HUES64 (cell line): ENCODE measurements around the gene GATA2.

Experiments used
- H3K27ac ChIP-seq: 2 replicates; pipeline ENCODE4 v1.7.0; 2013; ENCODE audit warnings: low read depth, low read length, inconsistent platforms
- H3K27me3 ChIP-seq: 2 replicates; pipeline ENCODE4 v1.6.1; 2013; ENCODE audit warnings: mild to moderate bottlenecking, low read length; ENCODE audit not compliant: insufficient read depth
- H3K36me3 ChIP-seq: 2 replicates; pipeline ENCODE4 v1.6.1; 2013; ENCODE audit warnings: mild to moderate bottlenecking, low read length; ENCODE audit not compliant: insufficient read depth
- H3K4me1 ChIP-seq: 2 replicates; pipeline ENCODE4 v1.6.1; 2013; ENCODE audit warnings: mild to moderate bottlenecking, low read length, moderate library complexity; ENCODE audit not compliant: insufficient read depth
- H3K4me3 ChIP-seq: 2 replicates; pipeline ENCODE4 v1.5.1; 2013; ENCODE audit warnings: mild to moderate bottlenecking, low read length, moderate library complexity
- H3K9ac ChIP-seq: 2 replicates; pipeline ENCODE4 v1.6.1; 2013; ENCODE audit warnings: mild to moderate bottlenecking, low read depth, low read length
- H3K9me3 ChIP-seq: 2 replicates; pipeline ENCODE4 v1.6.1; 2013; ENCODE audit warnings: low read depth, low read length; ENCODE audit not compliant: insufficient read depth
- WGBS: fragments of 150-250, 120-280 bp; methylation state at CpG from one replicate; pipeline ENCODE4 v1.1.7; 2013; ENCODE audit warnings: missing lambda C conversion rate; 5-methylcytosine and 5-hydroxymethylcytosine counted together

The GATA2 gene

DNA sequence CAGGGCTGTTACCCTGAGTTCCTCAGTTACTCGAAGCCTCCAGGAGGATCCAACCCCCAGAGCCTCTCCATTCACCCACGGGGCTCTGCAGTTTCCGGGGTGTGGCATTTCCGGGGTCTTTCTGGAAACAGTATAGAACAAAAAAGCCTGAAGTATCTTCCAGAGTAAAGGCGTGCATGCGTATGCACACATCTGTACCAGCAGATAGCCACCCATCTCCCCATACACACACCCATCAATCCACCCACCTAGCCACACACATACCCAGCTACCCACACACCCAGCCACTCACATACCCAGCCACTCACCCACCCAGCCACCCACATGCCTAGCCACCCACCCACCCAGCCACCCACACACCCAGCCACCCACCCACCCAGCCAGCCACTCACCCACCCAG, 23.4 kb downstream of the GATA2 start:
- Histone ChIP-seq H3K9ac (no peak overlapping the region), H3K36me3 (no peaks in the 10 kb centered on the region), H3K9me3 (no peaks in the 10 kb centered on the region), H3K4me3 (no peak overlapping the region), H3K27ac (no peak overlapping the region), H3K27me3 (peaks cover 87% of the 10 kb centered on the region), H3K4me1 (peaks cover 9% of the 10 kb centered on the region)
- WGBS = 94% methylated on average over 6 of the region's 6 CpGs

DNA sequence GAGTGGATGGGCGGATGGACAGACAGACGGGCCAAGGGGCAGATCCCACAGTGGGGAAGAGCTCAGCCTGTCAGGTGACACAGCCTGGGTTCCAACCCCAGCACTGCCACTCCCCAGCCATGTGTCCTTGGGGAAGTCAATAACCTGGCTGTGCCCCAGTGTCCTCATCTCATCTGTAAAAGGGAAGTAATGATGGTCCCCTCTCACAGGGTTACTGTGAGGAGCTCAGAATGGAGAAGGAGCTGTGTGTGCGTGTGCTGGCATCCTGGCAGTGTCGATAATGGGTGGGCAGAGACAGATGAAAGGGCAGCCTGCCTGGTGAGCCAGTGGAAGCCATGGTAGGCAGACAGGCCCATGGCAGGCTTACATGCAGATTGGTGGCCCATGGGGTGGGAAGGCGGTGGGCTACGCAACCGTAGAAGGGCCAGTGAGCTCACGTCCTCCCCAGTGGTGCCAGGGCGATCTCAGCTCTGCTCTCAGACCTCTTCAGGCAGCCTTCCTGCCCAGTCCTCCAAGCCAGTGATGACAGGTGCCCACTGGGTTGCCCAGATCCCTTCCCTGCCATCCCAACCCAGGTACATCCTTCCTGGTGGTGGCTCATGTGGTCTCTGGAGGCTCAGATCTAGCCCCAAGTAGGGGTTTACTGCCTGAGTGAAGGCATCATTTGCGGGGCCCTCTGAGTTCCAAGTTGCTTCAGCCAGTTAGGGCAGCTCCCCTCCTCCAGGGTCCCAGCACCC, 24.0 kb downstream of the GATA2 start:
- peaks cover 87% of the 10 kb centered on the region for H3K27me3 ChIP-seq
- no peak overlapping the region for H3K27ac ChIP-seq
- WGBS = 89% methylated on average over 10 of the region's 10 CpGs

DNA sequence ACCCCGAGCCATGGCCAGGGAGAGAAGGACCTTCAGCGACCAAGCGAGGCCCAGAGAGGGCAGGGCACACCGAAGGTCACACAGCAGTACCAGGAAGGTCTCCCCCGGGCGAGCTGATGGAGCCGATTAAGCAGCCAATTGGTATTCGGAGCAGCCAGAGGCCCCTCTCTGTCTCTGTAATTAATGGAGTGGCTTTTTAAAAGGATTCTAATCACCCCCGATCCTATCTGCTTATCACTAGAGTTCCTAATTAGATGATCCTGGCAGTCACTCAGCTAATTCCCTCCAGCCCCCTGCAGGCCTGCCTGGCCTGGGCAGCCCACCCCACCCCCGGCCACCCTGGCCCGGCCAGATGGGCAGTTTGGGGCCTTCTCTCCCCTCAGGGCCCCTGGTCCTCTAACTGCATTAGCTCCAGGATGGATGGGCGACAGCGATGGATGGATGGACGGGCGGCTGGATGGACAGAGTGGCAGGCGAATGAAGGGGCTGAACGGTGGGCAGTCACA, 24.7 kb downstream of the GATA2 start:
- Histone ChIP-seq H3K27me3 (peaks cover 82% of the 10 kb centered on the region), H3K36me3 (no peaks in the 10 kb centered on the region), H3K27ac (no peak overlapping the region), H3K4me1 (no peaks in the 10 kb centered on the region), H3K4me3 (no peak overlapping the region), H3K9ac (no peak overlapping the region), H3K9me3 (no peaks in the 10 kb centered on the region)
- WGBS = 84% methylated on average over 17 of the region's 17 CpGs

More for the DNA sequence above, 24.0 kb downstream of the GATA2 start:
- H3K9me3 ChIP-seq = no peaks in the 10 kb centered on the region
- no peak overlapping the region for H3K4me3 ChIP-seq
- peaks cover 3% of the 10 kb centered on the region; the same call in 1 of the 2 replicates for H3K4me1 ChIP-seq
- no peaks in the 10 kb centered on the region for H3K36me3 ChIP-seq
- no peak overlapping the region for H3K9ac ChIP-seq

DNA sequence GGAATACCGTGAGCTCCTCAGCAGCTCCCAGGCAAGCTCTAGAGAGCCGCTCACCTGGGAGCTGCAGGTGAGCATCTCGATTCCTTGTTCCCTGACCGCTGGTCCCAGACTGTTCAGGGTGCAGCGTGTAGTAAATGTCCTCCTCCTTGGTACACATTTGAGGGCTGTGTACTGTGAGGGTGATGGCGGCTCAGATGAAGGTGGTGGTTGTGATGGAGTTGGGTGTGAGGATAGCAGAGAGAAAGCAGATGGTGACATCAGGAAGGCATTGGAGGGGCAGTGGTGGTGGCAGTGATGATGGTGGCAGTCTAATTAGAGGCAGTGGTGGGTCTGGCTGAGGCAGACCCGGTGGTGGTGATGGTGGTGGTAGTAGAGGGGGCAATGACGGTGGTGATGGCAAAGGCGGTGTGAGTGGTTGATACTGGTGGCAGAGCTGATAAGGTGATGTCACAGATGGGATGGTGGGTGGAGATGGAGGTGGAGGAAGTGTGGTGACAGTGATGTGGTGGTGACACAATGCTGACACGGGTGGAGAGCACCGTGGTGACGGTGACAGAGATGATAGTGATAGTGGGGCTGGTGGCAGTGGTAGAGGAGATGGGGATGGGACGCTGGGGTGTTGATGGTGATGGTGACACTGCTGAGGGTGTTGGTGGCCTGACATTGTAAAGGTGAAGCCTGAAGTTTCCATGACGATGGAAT, 26.0 kb downstream of the GATA2 start, which contains the start of gene DNAJB8:
Gene DNAJB8 (minus strand): TSS at position 51 of the 702 bp plus-strand sequence. CDS start 3,645 bp downstream, outside the sequence.
- 89% methylated on average over 14 of the region's 14 CpGs for WGBS
- no peaks in the 10 kb centered on the region for H3K4me1 ChIP-seq
- H3K9me3 ChIP-seq = no peaks in the 10 kb centered on the region
- H3K27me3 ChIP-seq = peaks cover 69% of the 10 kb centered on the region
- H3K4me3 ChIP-seq = no peak within 1 kb of the TSS
- no peak within 1 kb of the TSS for H3K27ac ChIP-seq
- H3K36me3 ChIP-seq = no peaks in the 10 kb centered on the region
- H3K9ac ChIP-seq = no peak within 1 kb of the TSS

DNA sequence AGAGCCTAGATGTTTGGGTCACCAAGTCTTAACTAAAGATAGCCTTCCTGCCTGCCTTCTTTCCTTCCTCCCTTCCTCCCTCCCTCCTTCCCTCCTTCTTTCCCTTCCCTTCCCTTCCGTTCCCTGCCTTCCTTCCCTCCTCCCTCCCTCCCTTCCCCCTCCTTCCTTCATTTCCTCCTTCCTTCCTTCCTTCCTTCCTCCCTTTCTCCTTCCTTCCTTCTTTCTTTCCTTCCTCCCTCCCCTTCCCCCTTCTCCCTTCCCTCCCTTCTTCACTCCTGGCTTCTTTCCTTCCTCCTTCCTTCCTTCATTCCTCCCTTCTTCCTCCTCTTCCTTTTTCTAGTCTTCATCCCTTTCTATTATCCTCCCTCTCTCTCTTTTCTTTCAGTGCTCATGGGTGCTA, 28.3 kb downstream of the GATA2 start:
- Histone ChIP-seq H3K9ac (no peak overlapping the region), H3K27ac (no peak overlapping the region), H3K4me1 (no peaks in the 10 kb centered on the region), H3K36me3 (no peaks in the 10 kb centered on the region), H3K27me3 (peaks cover 50% of the 10 kb centered on the region), H3K9me3 (no peaks in the 10 kb centered on the region), H3K4me3 (no peak overlapping the region)
- WGBS = 72% methylated on average over 1 of the region's 1 CpG

DNA sequence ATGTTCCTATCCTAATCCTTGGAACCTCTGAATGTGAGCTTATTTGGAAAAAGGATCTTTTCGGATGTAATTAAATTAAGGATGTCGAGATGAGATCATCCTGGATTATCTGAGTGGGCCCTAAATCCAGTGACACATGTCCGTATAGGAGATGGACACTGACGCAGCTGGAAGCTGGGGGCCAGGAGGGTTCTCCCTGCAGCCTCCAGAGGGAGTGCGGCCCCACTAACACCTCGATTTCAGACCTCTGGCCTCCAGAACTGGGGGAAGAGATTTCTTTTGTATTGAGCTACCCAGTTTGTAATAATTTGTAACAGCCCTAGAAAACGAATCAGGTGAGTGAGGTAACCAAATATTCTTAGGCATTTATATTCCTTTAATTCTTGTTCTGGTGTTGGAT, 28.8 kb downstream of the GATA2 start:
- H3K27ac ChIP-seq = no peak overlapping the region
- no peak overlapping the region for H3K9ac ChIP-seq
- H3K36me3 ChIP-seq = no peaks in the 10 kb centered on the region
- H3K27me3 ChIP-seq = peaks cover 50% of the 10 kb centered on the region
- WGBS = 87% methylated on average over 6 of the region's 7 CpGs
- H3K4me3 ChIP-seq = no peak overlapping the region
- H3K4me1 ChIP-seq = no peaks in the 10 kb centered on the region
- H3K9me3 ChIP-seq = no peaks in the 10 kb centered on the region

DNA sequence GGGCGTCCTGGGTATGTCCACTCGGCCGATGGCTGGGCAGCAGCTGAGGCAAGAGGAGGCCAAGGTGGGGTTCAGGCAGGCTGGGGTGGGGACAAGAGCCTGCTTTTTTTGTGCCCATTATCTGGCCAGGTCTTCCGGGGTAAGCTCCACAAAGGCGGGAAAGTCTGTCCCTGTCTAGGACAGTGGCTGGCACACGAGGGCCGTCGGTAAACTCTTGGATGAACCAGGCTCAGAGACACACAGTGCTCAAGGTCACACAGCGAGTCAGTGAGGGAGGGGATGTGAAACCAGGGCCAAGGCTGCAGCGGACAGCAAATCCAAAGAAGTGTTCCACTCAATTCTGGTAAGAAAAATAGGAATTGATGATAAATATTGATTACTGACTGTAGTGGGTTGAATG, 29.2 kb downstream of the GATA2 start:
- Histone ChIP-seq H3K36me3 (no peaks in the 10 kb centered on the region), H3K4me1 (no peaks in the 10 kb centered on the region), H3K9ac (no peak overlapping the region), H3K4me3 (no peak overlapping the region), H3K9me3 (no peaks in the 10 kb centered on the region), H3K27me3 (peaks cover 46% of the 10 kb centered on the region), H3K27ac (no peak overlapping the region)
- WGBS = 92% methylated on average over 10 of the region's 10 CpGs

DNA sequence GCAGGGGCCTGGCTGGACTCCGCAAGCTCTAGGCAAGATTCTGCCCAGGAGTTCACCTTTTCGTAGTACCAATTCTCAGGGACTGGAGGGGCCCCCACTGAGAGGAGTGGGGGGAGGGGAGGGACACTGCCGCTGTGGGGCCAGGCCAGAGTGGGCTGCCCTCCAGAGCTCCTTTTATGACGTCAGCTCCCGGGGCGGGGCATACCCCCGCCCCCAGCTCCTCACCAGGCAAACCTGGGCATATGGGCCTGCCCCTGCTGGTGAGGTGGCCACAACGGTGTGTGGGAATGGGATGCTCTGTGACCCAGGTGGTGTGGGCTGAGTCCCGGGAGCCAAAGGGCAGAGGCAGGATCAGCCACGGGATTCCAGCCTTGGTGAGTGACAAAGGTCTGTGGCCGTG, 29.6 kb downstream of the GATA2 start:
- no peak overlapping the region for H3K27ac ChIP-seq
- no peaks in the 10 kb centered on the region for H3K36me3 ChIP-seq
- no peak overlapping the region for H3K9ac ChIP-seq
- H3K27me3 ChIP-seq = peaks cover 43% of the 10 kb centered on the region
- 81% methylated on average over 11 of the region's 11 CpGs for WGBS
- no peaks in the 10 kb centered on the region for H3K9me3 ChIP-seq
- H3K4me1 ChIP-seq = no peaks in the 10 kb centered on the region
- H3K4me3 ChIP-seq = no peak overlapping the region

DNA sequence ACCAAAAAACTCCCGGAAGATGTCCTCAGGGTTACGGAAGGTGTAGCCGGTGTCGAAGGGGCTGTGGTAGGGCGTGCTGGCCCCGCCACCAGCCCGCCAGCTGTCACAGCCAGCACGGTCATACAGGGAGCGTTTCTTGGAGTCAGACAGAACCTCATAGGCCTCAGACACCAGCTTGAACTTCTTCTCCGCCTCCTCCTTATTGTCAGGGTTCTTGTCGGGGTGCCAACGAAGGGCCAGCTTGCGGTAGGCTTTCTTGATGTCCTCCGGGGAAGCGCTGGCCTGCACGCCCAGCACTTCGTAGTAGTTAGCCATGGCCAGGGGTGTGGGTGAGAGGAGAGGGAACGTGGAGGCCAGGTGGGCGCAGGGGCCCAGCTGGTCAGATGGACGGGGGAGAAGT, 30.1 kb downstream of the GATA2 start:
- Histone ChIP-seq H3K4me1 (no peaks in the 10 kb centered on the region), H3K4me3 (no peak overlapping the region), H3K36me3 (no peaks in the 10 kb centered on the region), H3K27me3 (peaks cover 43% of the 10 kb centered on the region), H3K27ac (no peak overlapping the region), H3K9me3 (no peaks in the 10 kb centered on the region), H3K9ac (no peak overlapping the region)
- 93% methylated on average over 20 of the region's 20 CpGs for WGBS

DNA sequence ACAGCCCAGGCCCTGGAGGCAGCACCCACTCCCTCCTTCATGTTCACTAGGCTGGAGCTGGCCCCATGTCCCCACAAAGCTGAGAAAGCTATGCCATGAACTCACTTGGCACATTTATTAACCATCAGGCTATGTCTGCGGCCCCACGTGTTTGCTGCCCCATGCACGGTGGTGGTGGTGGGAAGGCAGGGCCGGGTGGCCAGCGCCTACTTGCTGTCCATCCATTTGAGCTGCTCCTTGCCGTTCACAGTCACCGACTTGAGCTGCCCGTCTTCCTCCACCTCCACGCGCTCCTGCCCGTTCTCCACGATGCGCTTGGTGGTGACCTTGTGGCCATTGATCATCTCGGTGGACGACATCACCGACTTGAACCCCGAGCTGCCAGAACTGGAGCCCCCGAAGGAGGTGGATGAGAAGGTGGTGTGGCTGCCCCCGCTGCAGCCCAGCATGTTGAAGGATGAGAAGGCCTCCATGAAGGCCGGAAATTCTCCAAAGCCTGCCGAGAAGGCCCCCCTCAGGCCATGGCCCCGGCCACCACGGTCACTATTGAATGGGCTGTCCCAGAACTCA, 30.6 kb downstream of the GATA2 start:
- no peaks in the 10 kb centered on the region for H3K4me1 ChIP-seq
- H3K27me3 ChIP-seq = peaks cover 39% of the 10 kb centered on the region
- H3K36me3 ChIP-seq = no peaks in the 10 kb centered on the region
- H3K4me3 ChIP-seq = no peak overlapping the region
- H3K27ac ChIP-seq = no peak overlapping the region
- H3K9ac ChIP-seq = no peak overlapping the region
- 95% methylated on average over 23 of the region's 23 CpGs for WGBS
- no peaks in the 10 kb centered on the region for H3K9me3 ChIP-seq

DNA sequence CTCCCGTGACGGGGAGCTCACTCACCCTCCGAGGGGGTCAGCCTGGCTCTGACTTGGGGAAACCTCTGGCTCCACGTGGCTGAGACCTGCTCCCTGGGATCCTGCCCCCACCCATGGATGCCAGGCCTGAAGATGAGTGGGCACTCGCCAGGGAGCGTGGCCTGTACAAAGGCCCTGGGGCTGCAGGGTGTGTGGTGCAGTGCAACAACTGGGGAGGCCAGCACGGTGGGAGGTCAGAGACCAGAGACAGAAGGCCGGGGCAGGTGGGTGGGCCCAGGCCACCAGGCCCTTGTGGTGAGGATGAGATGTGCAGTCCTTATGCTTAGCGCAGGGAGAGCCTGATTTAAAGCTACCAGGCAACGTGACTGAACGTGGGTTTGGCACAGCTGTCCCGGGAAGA, 31.3 kb downstream of the GATA2 start:
- H3K27me3 ChIP-seq = peaks cover 32% of the 10 kb centered on the region
- H3K9ac ChIP-seq = no peak overlapping the region
- H3K36me3 ChIP-seq = no peaks in the 10 kb centered on the region
- 88% methylated on average over 12 of the region's 12 CpGs for WGBS
- no peaks in the 10 kb centered on the region for H3K9me3 ChIP-seq
- no peaks in the 10 kb centered on the region for H3K4me1 ChIP-seq
- no peak overlapping the region for H3K27ac ChIP-seq
- H3K4me3 ChIP-seq = no peak overlapping the region
